Stimulated activated naive B cell treated with anti-CD40 and anti-IgM and Interleukin-4, amounts not matched to agents 10 μg/mL and 1 μg/mL and 100 μg/mL, for 72 hours (primary cell): ENCODE results near the gene LMOD1.

ENCODE experiments used
- ATAC-seq, 2 donors: fragments of 150-1000 bp; cut with Tn5 transposase; replicated peaks; 2 replicates each; pipeline ENCODE4 v1.10.0; 2021; ENCODE audit warnings: moderate library complexity in 1 of 2
- DNase-seq: peaks from one replicate; pipeline ENCODE4 v3.0.0; 2021
- H3K27ac Mint-ChIP-seq: one replicate; pipeline ENCODE4 v1.8.0; 2022; ENCODE audit warnings: mild to moderate bottlenecking, mixed read lengths
- H3K27me3 Mint-ChIP-seq, 2 donors: one replicate each; pipeline ENCODE4 v1.8.0; 2022; ENCODE audit warnings: mixed read lengths in 2 of 2
- H3K36me3 Mint-ChIP-seq, 2 donors: one replicate each; pipeline ENCODE4 v1.8.0; 2022; ENCODE audit warnings: mixed read lengths in 2 of 2, mild to moderate bottlenecking in 1 of 2
- H3K4me1 Mint-ChIP-seq, 2 donors: one replicate each; pipeline ENCODE4 v1.8.0; 2022; ENCODE audit warnings: mixed read lengths in 2 of 2, mild to moderate bottlenecking in 1 of 2
- H3K4me3 Mint-ChIP-seq, 2 donors: one replicate each; pipeline ENCODE4 v1.8.0; 2022; ENCODE audit warnings: mild to moderate bottlenecking in 2 of 2, mixed read lengths in 2 of 2, moderate library complexity in 1 of 2
- H3K9me3 Mint-ChIP-seq, 2 donors: one replicate each; pipeline ENCODE4 v1.8.0; 2022; ENCODE audit warnings: mixed read lengths in 2 of 2, mild to moderate bottlenecking in 1 of 2

Gene LMOD1

DNA sequence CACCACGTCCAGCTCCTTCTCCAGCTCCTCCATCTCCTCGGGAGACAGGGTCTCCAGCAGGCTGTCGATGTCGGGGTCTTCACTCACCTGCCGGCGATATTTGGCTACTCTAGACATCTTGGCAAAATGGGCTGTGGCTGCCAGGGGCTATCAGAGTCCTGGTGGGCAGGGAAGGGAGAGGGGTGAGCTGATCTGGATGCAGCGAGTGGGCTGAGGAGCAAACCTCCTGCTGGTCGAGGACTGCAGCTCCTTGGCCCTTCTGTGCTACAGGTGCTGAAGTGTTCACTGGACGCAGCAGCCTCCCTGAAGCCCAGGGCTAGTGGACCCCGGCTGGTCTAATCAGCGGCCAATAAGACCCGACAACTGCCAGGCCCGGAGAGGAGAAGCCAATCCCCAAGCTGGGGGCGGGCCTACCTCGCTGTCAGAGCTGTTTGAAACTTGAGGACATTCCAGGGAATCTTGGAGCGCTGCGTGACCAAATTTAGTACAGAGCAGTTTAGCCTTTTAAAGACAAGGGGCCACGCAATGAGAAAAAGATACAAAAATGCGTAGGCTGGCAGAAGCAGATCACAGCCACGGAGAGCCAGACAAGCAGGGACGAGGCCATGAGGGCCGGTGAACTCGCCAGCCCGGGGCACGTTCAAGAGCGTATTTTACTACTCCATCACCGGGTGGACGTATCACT, at the start of gene LMOD1:
Gene LMOD1, minus strand, starts transcription at position 325 of the 685 bp plus-strand sequence. Its CDS starts 208 bp downstream, at position 117.
- no peaks in the 10 kb centered on the region for H3K9me3 Mint-ChIP-seq
- H3K4me1 Mint-ChIP-seq: peaks cover 12 to 19% of the 10 kb centered on the region in 2 donors
- peak within 1 kb of the TSS; percentile 80 to 82 for H3K4me3 Mint-ChIP-seq
- ATAC-seq: peak; percentile 66 to 70
- DNase-seq: no peak
- H3K36me3 Mint-ChIP-seq: no peaks in the 10 kb centered on the region
- H3K27ac Mint-ChIP-seq: no peak within 1 kb of the TSS
- H3K27me3 Mint-ChIP-seq: peaks cover 49 to 81% of the 10 kb centered on the region in 2 donors

DNA sequence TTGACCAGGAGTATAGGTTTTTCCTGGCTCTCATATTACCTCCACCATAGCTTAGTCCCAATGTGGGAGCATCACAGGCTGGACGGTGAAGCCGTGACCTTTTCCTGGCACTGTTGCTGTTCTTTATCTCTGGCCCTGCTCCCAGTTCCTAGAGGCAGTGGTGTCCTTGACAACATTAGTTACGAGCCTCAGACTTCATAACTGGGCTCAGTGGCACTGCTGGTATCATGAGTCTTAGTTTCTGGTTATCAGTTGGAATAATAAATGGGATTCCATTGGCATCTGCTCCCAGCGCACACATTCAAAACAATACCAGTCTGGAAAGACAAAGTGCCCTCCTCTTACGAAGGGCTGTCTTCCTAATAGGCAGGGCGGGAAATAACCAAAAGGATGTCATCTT, 44.1 kb upstream of the LMOD1 start:
- Mint-ChIP-seq H3K9me3 (no peaks in the 10 kb centered on the region), H3K27ac (no peak overlapping the region), H3K36me3 (peaks cover 34 to 49% of the 10 kb centered on the region in 2 donors)

DNA sequence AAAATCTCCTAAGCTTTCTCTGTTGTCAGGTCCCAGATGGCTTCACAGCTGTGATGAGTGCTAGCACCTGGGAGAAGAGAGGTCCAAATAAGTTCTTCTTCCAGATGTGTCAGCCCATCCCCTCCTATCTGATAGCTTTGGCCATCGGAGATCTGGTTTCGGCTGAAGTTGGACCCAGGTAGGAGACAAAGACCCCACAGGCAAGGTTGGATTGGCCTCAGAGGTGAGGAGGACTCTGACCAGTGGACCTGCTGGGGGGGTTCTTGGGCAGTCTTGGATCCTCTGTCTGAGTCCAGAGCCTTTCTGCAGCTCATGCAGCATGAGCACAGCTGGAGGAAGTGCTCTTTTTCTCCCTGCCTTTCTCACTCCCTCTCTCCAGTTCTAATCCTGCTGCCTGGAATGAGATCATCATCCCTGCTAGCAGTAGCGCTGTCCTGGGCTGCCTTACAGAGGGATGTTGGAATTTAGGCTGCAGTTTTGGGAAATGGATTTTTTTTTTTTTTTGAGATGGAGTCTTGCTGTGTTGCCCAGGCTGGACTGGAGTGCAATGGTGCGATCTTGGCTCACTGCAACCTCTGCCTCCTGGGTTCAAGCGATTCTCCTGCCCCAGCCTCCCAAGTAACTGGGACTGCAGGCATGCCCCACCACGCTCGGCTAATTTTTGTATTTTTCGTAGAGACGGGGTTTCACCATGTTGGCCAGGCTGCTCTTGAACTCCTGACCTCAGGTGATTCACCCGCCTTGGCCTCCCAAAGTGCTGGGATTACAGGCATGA, 43.2 kb upstream of the LMOD1 start:
- H3K4me1 Mint-ChIP-seq: peaks cover 0 to under 1% of the 10 kb centered on the region in 2 donors
- ATAC-seq (no peak), DNase-seq (no peak)
- H3K27me3 Mint-ChIP-seq: no peaks in the 10 kb centered on the region
- H3K36me3 Mint-ChIP-seq: peaks cover 31 to 45% of the 10 kb centered on the region in 2 donors
- H3K27ac Mint-ChIP-seq: no peak overlapping the region
- H3K4me3 Mint-ChIP-seq: no peak overlapping the region
- no peaks in the 10 kb centered on the region for H3K9me3 Mint-ChIP-seq

More for the DNA sequence above, 44.1 kb upstream of the LMOD1 start:
- no peak overlapping the region for H3K4me3 Mint-ChIP-seq
- no peaks in the 10 kb centered on the region for H3K27me3 Mint-ChIP-seq
- no peaks in the 10 kb centered on the region for H3K4me1 Mint-ChIP-seq
- ATAC-seq (no peak), DNase-seq (no peak)

DNA sequence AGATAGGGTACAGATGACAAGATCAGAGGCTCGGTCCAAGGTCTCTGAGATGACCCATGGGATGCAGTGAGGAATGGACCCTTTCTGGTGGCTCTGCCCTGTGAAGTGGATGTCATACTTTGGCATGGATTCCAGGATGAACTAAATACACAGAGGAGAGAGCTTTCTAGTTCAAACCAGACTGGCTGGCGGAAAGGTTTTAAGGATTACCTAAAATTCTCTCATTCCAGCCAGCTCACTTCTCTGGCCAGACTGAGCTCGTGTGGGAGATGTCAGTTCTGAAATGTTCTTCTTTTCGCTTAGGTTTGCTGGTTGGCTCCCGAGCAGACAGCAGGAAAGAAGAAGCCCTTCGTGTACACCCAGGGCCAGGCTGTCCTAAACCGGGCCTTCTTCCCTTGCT, 42.3 kb upstream of the LMOD1 start:
- no peak overlapping the region for H3K27ac Mint-ChIP-seq
- ATAC-seq (no peak), DNase-seq (no peak)
- peaks cover 5 to 8% of the 10 kb centered on the region in 2 donors for H3K4me1 Mint-ChIP-seq
- no peaks in the 10 kb centered on the region for H3K27me3 Mint-ChIP-seq
- no peak overlapping the region for H3K4me3 Mint-ChIP-seq
- peaks cover 27 to 39% of the 10 kb centered on the region in 2 donors for H3K36me3 Mint-ChIP-seq
- no peaks in the 10 kb centered on the region for H3K9me3 Mint-ChIP-seq

DNA sequence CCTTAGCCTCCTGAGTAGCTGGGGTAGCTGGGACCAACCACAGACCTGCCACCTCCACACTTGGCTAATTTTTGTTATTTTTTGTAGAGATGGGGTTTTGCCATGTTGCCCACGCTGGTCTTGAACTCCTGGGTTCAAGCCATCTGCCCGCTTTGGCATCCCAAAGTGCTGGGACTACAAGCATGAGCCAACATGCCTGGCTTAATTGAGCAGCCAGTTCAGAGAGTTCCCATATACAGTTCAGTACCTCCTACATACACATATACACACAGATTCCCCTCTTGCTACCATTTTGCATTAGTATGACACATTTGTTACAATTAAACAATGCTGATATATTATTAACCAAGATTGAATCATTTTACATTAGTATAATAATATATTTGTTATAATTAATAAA, 39.0 kb upstream of the LMOD1 start:
- Mint-ChIP-seq H3K27me3 (peaks cover 0 to 3% of the 10 kb centered on the region in 2 donors), H3K27ac (no peak overlapping the region), H3K36me3 (peaks cover 13 to 24% of the 10 kb centered on the region in 2 donors), H3K4me3 (no peak overlapping the region), H3K4me1 (peaks cover 12 to 16% of the 10 kb centered on the region in 2 donors), H3K9me3 (no peaks in the 10 kb centered on the region)
- ATAC-seq: no peak
- no peak for DNase-seq

DNA sequence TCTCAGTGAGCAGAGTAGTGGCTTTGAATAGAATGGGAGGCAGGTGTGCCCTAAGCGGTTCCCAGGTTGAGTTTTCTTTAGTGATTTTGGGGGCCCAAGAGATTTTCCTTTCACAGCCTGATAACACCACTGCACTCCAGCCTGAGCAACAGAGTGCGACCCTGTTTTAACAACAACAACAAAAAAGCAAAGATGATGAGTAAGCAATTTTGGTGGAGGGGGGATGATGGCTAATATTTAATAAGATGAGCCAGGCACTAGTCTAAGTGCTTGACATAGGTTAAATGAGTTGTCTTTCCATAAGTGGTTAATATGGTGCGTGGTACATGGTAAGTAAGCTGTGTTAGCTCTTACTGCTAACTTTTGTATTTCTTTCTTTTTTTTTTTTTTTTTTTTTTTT, 38.1 kb upstream of the LMOD1 start:
- ATAC-seq: no peak
- peaks cover 0 to 3% of the 10 kb centered on the region in 2 donors for H3K27me3 Mint-ChIP-seq
- peaks cover 6 to 15% of the 10 kb centered on the region in 2 donors for H3K36me3 Mint-ChIP-seq
- no peaks in the 10 kb centered on the region for H3K9me3 Mint-ChIP-seq
- peaks cover 12 to 16% of the 10 kb centered on the region in 2 donors for H3K4me1 Mint-ChIP-seq
- no peak overlapping the region for H3K27ac Mint-ChIP-seq
- H3K4me3 Mint-ChIP-seq: no peak overlapping the region
- no peak for DNase-seq

DNA sequence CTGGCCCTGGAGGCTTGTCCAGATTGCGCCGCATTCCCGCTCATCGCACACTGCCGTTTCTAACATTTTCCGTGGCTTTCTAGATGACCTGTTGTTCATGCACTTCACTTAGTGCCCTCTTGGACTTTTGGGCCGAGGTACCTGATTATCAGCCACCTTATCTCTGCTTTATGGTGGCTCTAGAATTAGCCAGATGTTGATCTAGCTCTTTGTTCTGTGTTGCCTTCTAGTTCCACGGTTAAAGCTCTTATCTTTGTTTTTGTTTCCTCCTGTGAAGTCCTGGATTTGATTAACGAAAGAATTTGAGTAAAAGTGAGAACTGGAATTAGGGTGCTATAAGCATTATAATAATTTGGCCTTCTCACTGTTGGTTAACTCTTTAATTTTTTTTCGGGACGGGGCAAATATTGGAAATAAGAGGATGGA, 37.0 kb upstream of the LMOD1 start:
- DNase-seq (no peak), ATAC-seq (peak; percentile 38 to 46)
- H3K9me3 Mint-ChIP-seq: no peaks in the 10 kb centered on the region
- H3K4me3 Mint-ChIP-seq: peak overlapping the region; percentile 92 to 94
- H3K36me3 Mint-ChIP-seq: peaks cover 2 to 10% of the 10 kb centered on the region in 2 donors
- peaks cover 0 to 3% of the 10 kb centered on the region in 2 donors for H3K27me3 Mint-ChIP-seq
- peaks cover 12 to 16% of the 10 kb centered on the region in 2 donors for H3K4me1 Mint-ChIP-seq
- H3K27ac Mint-ChIP-seq: peak overlapping the region; percentile 87

DNA sequence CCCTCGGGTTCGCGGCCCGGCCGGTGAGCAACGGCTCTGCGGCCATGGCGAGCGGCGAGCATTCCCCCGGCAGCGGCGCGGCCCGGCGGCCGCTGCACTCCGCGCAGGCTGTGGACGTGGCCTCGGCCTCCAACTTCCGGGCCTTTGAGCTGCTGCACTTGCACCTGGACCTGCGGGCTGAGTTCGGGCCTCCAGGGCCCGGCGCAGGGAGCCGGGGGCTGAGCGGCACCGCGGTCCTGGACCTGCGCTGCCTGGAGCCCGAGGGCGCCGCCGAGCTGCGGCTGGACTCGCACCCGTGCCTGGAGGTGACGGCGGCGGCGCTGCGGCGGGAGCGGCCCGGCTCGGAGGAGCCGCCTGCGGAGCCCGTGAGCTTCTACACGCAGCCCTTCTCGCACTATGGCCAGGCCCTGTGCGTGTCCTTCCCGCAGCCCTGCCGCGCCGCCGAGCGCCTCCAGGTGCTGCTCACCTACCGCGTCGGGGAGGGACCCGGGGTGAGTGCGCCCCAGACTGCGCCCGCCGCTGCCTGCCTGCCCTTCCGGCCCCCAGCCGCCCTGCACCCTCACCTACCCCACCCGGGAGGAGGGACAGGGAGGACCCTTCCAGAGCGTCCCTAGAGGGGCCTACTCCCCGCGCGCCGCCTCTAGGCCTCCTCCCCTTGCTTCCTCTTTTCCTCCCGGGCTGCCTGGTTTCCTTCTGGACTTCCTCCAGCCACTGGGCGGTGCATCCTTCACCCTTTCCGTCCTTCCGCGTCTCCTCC, 36.5 kb upstream of the LMOD1 start, which contains the start of gene RNPEP:
Gene RNPEP, plus strand, starts transcription at position 26 of the 757 bp plus-strand sequence. Its CDS starts 19 bp downstream, at position 45.
- Mint-ChIP-seq H3K9me3 (no peaks in the 10 kb centered on the region), H3K4me3 (peak within 1 kb of the TSS; percentile 92 to 96), H3K36me3 (peaks cover 2 to 10% of the 10 kb centered on the region in 2 donors), H3K27me3 (peaks cover 0 to 3% of the 10 kb centered on the region in 2 donors), H3K4me1 (peaks cover 12 to 16% of the 10 kb centered on the region in 2 donors), H3K27ac (peak within 1 kb of the TSS; percentile 93)
- ATAC-seq: peak; percentile 83 to 85
- DNase-seq: peak; percentile 52

DNA sequence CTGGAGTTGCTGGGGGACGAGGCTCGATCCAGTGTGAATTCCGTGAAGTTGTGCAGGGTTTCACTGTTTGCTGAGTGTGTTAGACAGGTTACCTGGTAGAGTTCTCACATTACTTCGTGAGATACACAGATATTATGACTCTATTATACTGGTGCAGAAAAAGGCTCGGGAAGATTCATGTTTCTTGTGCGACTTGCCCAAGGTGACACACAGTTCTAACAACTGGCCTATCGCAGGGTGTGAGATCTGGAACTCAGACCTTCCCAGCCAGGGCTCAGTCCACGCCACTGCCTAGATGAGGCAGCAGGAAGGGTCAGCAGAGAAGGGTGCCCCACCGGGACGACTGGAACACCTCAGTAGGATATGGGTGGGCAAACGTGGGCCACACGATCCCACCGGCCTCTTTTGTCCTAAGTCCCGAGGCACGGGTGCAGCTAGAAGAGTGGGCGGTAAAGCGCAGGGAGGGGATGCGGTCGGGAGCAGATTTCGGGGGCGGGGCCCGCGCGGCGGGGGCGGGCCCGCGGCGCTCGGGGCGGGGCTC, 35.8 kb upstream of the LMOD1 start:
- peak overlapping the region; percentile 93 for H3K27ac Mint-ChIP-seq
- no peaks in the 10 kb centered on the region for H3K9me3 Mint-ChIP-seq
- no peak for DNase-seq
- H3K27me3 Mint-ChIP-seq: peaks cover 0 to 3% of the 10 kb centered on the region in 2 donors
- peak overlapping the region; percentile 92 to 96 for H3K4me3 Mint-ChIP-seq
- ATAC-seq: peak in 1 of 2 donors; percentile 22
- H3K36me3 Mint-ChIP-seq: peaks cover 2 to 10% of the 10 kb centered on the region in 2 donors
- H3K4me1 Mint-ChIP-seq: peaks cover 12 to 16% of the 10 kb centered on the region in 2 donors

DNA sequence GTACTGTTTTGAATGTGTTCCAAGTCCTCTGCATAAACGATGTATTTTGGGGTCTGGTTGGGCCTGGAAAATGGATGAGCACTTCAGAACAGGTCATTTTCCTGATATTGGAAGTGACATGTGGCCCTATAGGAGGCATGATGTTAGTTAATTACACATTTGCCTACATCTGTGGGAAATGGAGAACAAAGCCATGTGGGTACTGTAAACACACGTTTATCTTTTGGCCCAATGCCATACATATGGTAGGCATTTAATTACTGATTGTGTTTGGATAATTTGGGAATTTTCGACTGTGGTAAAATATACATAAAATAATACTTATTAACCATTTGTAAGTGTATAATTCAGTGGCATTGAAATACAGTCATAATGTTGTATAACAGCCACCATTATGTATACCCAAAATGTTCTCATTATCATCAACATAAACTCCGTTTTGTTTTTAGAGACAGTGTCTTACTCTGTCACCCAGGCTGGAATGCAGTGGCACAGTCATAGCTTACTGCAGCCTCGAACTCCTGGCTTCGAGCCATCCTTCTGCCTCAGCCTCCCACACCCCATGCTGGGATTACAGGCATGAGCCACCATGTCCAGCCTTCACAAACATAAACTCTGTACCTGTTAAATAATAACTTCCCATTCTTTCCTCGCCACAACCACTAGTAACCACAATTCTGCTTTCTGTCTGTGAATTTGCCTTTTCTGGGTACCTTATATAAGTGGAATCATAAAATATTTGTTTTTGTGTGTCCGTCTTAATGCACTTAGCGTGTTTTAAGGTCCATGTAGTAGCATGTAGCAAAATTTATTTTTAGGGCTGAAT, 24.2 kb upstream of the LMOD1 start:
- Mint-ChIP-seq H3K27me3 (no peaks in the 10 kb centered on the region), H3K27ac (no peak overlapping the region), H3K4me3 (no peak overlapping the region), H3K9me3 (no peaks in the 10 kb centered on the region), H3K4me1 (peaks cover 9 to 10% of the 10 kb centered on the region in 2 donors), H3K36me3 (peaks cover 24 to 29% of the 10 kb centered on the region in 2 donors)
- no peak for ATAC-seq
- no peak for DNase-seq

DNA sequence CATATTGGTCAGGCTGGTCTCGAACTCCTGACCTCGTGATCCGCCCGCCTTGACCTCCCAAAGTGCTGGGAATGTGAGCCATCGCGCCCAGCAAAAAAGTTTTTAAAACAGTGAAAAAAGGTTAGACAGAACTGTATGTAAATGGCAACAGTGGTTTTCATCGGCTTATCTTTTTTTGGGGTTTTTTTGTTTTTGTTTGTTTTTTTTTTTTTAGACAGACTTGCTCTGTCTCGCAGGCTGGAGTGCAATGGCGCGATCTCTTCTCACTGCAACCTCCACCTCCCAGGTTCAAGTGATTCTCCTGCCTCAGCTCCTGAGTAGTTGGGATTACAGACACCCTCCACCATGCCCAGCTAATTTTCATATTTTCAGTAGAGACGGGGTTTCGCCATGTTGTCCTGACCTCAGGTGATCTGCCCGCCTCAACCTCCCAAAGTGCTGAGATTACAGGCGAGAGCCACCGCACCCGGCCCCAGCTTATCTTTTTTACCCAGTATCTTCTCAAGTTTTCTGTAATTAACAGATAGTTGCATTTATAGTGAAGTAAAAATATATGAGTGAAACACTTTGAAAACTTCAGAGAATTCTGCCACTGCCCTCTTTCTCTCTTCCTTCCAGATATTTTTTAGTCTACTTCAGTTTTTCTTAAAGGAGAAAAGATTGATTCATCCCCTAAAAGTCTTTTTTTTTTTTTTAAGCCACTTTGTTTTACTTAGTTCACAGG, 22.0 kb upstream of the LMOD1 start:
- Mint-ChIP-seq H3K27ac (no peak overlapping the region), H3K36me3 (peaks cover 27 to 38% of the 10 kb centered on the region in 2 donors), H3K4me3 (no peak overlapping the region), H3K27me3 (no peaks in the 10 kb centered on the region), H3K9me3 (no peaks in the 10 kb centered on the region), H3K4me1 (peaks cover 9 to 11% of the 10 kb centered on the region in 2 donors)
- no peak for DNase-seq
- ATAC-seq: no peak

DNA sequence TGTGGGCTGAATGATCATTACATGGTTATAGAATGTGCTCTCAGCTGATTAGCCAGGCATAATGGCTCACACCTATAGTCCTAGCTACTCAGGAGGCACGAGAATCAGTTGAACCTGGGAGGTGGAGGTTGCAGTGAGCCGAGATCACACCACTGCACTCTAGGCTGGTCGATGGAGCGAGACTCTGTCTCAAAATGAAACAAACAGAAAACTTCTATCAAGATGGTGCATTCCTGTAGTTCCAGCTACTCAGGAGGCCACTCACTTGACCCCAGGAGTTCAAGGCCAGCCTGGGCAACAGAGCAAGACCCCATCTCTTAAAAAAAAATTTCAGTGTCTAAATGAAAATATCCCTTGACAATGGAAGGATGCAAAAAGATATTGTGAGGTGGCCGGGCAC, 19.8 kb upstream of the LMOD1 start:
- Mint-ChIP-seq H3K27me3 (no peaks in the 10 kb centered on the region), H3K36me3 (peaks cover 35 to 47% of the 10 kb centered on the region in 2 donors), H3K4me1 (peaks cover 7 to 15% of the 10 kb centered on the region in 2 donors), H3K4me3 (no peak overlapping the region), H3K9me3 (no peaks in the 10 kb centered on the region), H3K27ac (peak overlapping the region; percentile 68)
- peak; percentile 57 to 63 for ATAC-seq
- no peak for DNase-seq

DNA sequence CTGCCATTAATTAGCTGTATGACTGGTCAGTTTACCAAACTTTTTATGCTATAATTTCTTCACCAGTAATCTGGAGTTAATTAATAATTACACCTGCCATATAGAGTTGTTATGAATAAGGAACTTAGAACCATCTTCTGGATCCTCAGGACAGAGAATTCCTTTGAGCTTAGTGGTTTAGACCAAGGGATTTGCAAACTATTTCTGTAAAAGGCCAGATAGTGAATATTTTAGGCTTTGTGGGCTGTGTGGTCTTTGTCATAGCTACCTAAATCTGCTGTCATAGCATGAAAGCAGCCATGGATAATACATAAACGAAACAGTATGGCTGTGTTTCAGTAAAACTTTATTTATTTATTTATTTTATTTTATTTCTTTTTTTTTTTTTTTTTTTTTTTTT, 17.9 kb upstream of the LMOD1 start:
- H3K36me3 Mint-ChIP-seq: peaks cover 33 to 44% of the 10 kb centered on the region in 2 donors
- H3K4me1 Mint-ChIP-seq: peaks cover 7 to 15% of the 10 kb centered on the region in 2 donors
- no peak overlapping the region for H3K27ac Mint-ChIP-seq
- no peaks in the 10 kb centered on the region for H3K9me3 Mint-ChIP-seq
- H3K27me3 Mint-ChIP-seq: no peaks in the 10 kb centered on the region
- ATAC-seq (no peak), DNase-seq (no peak)
- no peak overlapping the region for H3K4me3 Mint-ChIP-seq
